Ascending aorta (tissue), 2 donors: ENCODE data around the gene OR10H3. TPM values are rescaled to one million over a fixed set of nuclear protein-coding genes. Genes with fewer than 3 reads are reported as not detected.
A peak's percentile ranks its signal among the peaks of the same experiment; 100 is the strongest.

Experiments
- DNase-seq, 2 donors: peaks; one replicate each; pipeline ENCODE4 v3.0.0-alpha.2; 2019; ENCODE audit warnings: low spot score in 2 of 2
- H3K27ac ChIP-seq, 2 donors: fragments of 200-600 bp; sonication (generic); one replicate each; pipeline ENCODE4 v1.5.1; 2016 to 2017; ENCODE audit warnings: mild to moderate bottlenecking in 1 of 2
- H3K27me3 ChIP-seq: fragments of 200-600 bp; sonication (generic); one replicate; pipeline ENCODE4 v1.5.1; 2017
- H3K36me3 ChIP-seq, 2 donors: fragments of 200-600 bp; sonication (generic); one replicate each; pipeline ENCODE4 v1.5.1; 2016
- H3K4me1 ChIP-seq, 2 donors: fragments of 200-600 bp; sonication (generic); one replicate each; pipeline ENCODE4 v1.5.1; 2016 to 2017; ENCODE audit warnings: mild to moderate bottlenecking in 1 of 2
- H3K4me3 ChIP-seq, 2 donors: fragments of 200-600 bp; sonication (generic); one replicate each; pipeline ENCODE4 v1.5.1; 2016 to 2017; ENCODE audit warnings: mild to moderate bottlenecking in 1 of 2
- H3K9me3 ChIP-seq, 2 donors: fragments of 200-600 bp; sonication (generic); one replicate each; pipeline ENCODE4 v1.5.1; 2016
- CTCF ChIP-seq, 3 experiments: fragments of 200-600 bp in 2 of 3; fragments of 450-650 bp in 1 of 3; sonication (generic) in 2 of 3; IDR thresholded peaks; one replicate each; pipeline ENCODE4 v1.5.1; 2016 to 2019; ENCODE audit warnings: antibody characterized with exemption in 3 of 3, mild to moderate bottlenecking in 1 of 3, moderate library complexity in 1 of 3
- intact Hi-C: fragments of 100-400 bp; cut with DNase I; formaldehyde crosslinking; loops from one replicate; pipeline ENCODE4 v1.15.1; 2023
- total RNA-seq: library from RNA; depleted of rRNA; stranded (reverse); fragments of >200 nt; gene quantifications from one replicate; pipeline ENCODE4 v1.1.0, GENCODE V29; 2016

The OR10H3 gene, protein sequence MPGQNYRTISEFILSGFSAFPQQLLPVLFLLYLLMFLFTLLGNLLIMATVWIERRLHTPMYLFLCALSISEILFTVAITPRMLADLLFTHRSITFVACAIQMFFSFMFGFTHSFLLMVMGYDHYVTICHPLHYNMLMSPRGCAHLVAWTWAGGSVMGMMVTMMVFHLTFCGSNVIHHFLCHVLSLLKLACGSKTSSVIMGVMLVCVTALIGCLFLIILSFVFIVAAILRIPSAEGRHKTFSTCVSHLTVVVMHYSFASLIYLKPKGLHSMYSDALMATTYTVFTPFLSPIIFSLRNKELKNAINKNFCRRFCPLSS
- total RNA-seq: not detected

- TF ChIP-seq CTCF (IDR thresholded peaks at IDR 0.05): no peak
- no peaks in the 10 kb centered on the region for H3K27me3 ChIP-seq
- H3K4me3 ChIP-seq: no peak within 1 kb of the TSS
These were observed at the start of gene OR10H3 for GRCh38 chr19:15737722-15738121. Gene OR10H3 (plus strand): TSS chr19:15737985. CDS start chr19:15741393, 3,408 bp downstream.

DNA sequence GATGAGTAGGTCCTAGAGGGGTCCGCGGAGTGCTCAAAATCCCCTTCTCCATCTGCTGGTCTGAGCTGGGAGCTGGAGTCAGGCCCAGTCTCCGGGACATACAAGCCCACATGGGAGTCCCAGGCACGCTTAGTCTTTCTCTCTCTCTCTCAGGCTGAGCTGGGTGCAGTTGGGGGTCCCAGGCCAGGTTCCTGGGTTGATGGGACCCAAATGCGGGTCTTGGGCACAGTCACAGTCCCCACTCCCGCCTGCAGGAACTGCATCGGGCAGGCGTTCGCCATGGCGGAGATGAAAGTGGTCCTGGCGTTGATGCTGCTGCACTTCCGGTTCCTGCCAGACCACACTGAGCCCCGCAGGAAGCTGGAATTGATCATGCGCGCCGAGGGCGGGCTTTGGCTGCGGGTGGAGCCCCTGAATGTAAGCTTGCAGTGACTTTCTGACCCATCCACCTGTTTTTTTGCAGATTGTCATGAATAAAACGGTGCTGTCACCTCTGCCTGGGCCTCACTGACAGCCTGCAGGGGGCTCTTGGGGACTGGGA, 41.1 kb upstream of the OR10H3 start:
- Histone ChIP-seq H3K27me3 (no peaks in the 10 kb centered on the region), H3K9me3 (no peaks in the 10 kb centered on the region), H3K4me1 (no peaks in the 10 kb centered on the region), H3K4me3 (no peak overlapping the region), H3K36me3 (no peaks in the 10 kb centered on the region), H3K27ac (no peak overlapping the region)
- DNase-seq: no peak
- TF ChIP-seq CTCF (IDR thresholded peaks at IDR 0.05): no peak
- intact Hi-C loops: no loop called here

More at GRCh38 chr19:15737722-15738121, at the start of gene OR10H3:
- Histone ChIP-seq H3K4me1 (no peaks in the 10 kb centered on the region), H3K36me3 (no peaks in the 10 kb centered on the region), H3K27ac (no peak within 1 kb of the TSS), H3K9me3 (peaks cover 4 to 12% of the 10 kb centered on the region in 2 donors)
- intact Hi-C loops: no loop called here
- DNase-seq: no peak

GRCh38 chr19:15701757-15702533, 35.8 kb upstream of the OR10H3 start:
- no peaks in the 10 kb centered on the region for H3K36me3 ChIP-seq
- no peak overlapping the region for H3K27ac ChIP-seq
- no peak overlapping the region for H3K4me3 ChIP-seq
- no peaks in the 10 kb centered on the region for H3K4me1 ChIP-seq
- DNase-seq: no peak
- H3K27me3 ChIP-seq: no peaks in the 10 kb centered on the region
- no peak for TF ChIP-seq CTCF (IDR thresholded peaks at IDR 0.05)
- intact Hi-C loops: no loop called here
- no peaks in the 10 kb centered on the region for H3K9me3 ChIP-seq

DNA sequence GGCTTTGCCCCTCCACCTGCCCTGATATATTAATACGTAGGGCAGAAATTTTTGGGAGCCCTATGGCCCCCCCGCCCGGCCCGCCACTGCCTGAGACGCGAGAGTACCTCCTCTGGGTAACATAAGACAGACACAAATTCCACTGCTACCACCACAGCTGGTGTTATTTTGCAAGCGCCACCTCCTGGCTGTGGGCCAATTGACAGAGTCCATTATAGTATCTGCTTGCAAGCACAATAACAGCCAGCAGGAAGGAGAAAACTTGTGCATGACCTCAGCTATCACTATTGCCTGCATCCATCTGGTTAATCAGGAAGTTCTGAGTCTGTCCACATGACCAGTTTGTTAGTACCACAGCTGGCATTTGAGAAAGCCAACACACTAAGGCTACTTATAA, 35.3 kb upstream of the OR10H3 start:
- intact Hi-C loops: no loop called here
- no peak overlapping the region for H3K27ac ChIP-seq
- H3K4me3 ChIP-seq: no peak overlapping the region
- no peaks in the 10 kb centered on the region for H3K36me3 ChIP-seq
- H3K4me1 ChIP-seq: no peaks in the 10 kb centered on the region
- DNase-seq: peak; percentile 29 to 78
- no peaks in the 10 kb centered on the region for H3K9me3 ChIP-seq
- H3K27me3 ChIP-seq: no peaks in the 10 kb centered on the region
- no peak for TF ChIP-seq CTCF (IDR thresholded peaks at IDR 0.05)

- no peak for TF ChIP-seq CTCF (IDR thresholded peaks at IDR 0.05)
- no peak overlapping the region for H3K27ac ChIP-seq
These were observed 23.1 kb upstream of the OR10H3 start for GRCh38 chr19:15714638-15715037.

More at GRCh38 chr19:15714638-15715037, 23.1 kb upstream of the OR10H3 start:
- Histone ChIP-seq H3K36me3 (no peaks in the 10 kb centered on the region), H3K9me3 (no peaks in the 10 kb centered on the region), H3K4me3 (no peak overlapping the region), H3K27me3 (no peaks in the 10 kb centered on the region), H3K4me1 (no peaks in the 10 kb centered on the region)
- no peak for DNase-seq
- intact Hi-C loops: no loop called here
